GM19328 (cell line): ENCODE data around the gene SESN3.
"Not testable (repeated sequence)": the region's sequence is repeated elsewhere in the genome, so short reads cannot be mapped to it uniquely, and the experiment has no call there.

Experiments
- ATAC-seq: cut with Tn5 transposase; IDR thresholded peaks from one replicate; pipeline ENCODE4 v1.9.1; 2021; ENCODE audit warnings: mild to moderate bottlenecking, moderate library complexity; ENCODE audit not compliant: unreplicated experiment

SESN3 gene

GRCh38 chr11:95231127-95231880 is at the start of gene SESN3:
Gene SESN3 (minus strand): TSS chr11:95231202. CDS start chr11:95230860, 342 bp downstream.
- peak; percentile 93 for ATAC-seq

- ATAC-seq: peak; percentile 49
Measured at GRCh38 chr11:95279921-95280868, 49.2 kb upstream of the SESN3 start.

- ATAC-seq: no peak
Measured at GRCh38 chr11:95277868-95278267, 46.9 kb upstream of the SESN3 start.

GRCh38 chr11:95276139-95276538 is 45.1 kb upstream of the SESN3 start:
- ATAC-seq: no peak

- not testable (repeated sequence) for ATAC-seq
Measured at GRCh38 chr11:95273618-95274017, 42.6 kb upstream of the SESN3 start.

GRCh38 chr11:95269036-95269819 is 38.2 kb upstream of the SESN3 start:
- ATAC-seq: no peak

- ATAC-seq: no peak
Measured at GRCh38 chr11:95268391-95268790, 37.4 kb upstream of the SESN3 start.

- ATAC-seq: no peak
Measured at GRCh38 chr11:95267601-95268213, 36.7 kb upstream of the SESN3 start.

- no peak for ATAC-seq
Measured at GRCh38 chr11:95266751-95267374, 35.9 kb upstream of the SESN3 start.

- ATAC-seq: no peak
Measured at GRCh38 chr11:95264881-95265280, 33.9 kb upstream of the SESN3 start.

GRCh38 chr11:95262994-95263765 is 32.2 kb upstream of the SESN3 start:
- no peak for ATAC-seq

- no peak for ATAC-seq
Measured at GRCh38 chr11:95257456-95257971, 26.5 kb upstream of the SESN3 start.

GRCh38 chr11:95256321-95256779 is 25.3 kb upstream of the SESN3 start:
- ATAC-seq: no peak

- ATAC-seq: no peak
Measured at GRCh38 chr11:95255251-95256145, 24.5 kb upstream of the SESN3 start.

GRCh38 chr11:95254716-95255115 is 23.7 kb upstream of the SESN3 start:
- peak; percentile 22 for ATAC-seq

- ATAC-seq: peak; percentile 96
Measured at GRCh38 chr11:95254131-95254704, 23.2 kb upstream of the SESN3 start.

GRCh38 chr11:95253141-95253540 is 22.1 kb upstream of the SESN3 start:
- no peak for ATAC-seq

- no peak for ATAC-seq
Measured at GRCh38 chr11:95252586-95252985, 21.6 kb upstream of the SESN3 start.
